ENCODE results near the gene FAM76A. TPM values are rescaled to one million over a fixed set of nuclear protein-coding genes. Genes with fewer than 3 reads are reported as not detected.

Gene FAM76A
- total and polyA plus RNA-seq, 9 of the 15 experiments (the other 6 are each of a cell fraction or from before 2014, with no cell fraction given), result 9.5 to 14.6 (median 11.4) TPM

- TF ChIP-seq ZKSCAN8 (CRISPR knock-in tag; IDR thresholded peaks at IDR 0.05) (no peak), ZNF217 (CRISPR knock-in tag; IDR thresholded peaks at IDR 0.05) (no peak), TRIM25 (IDR thresholded peaks at IDR 0.05; ENCODE audit: borderline replicate concordance) (no peak), CREM (IDR thresholded peaks at IDR 0.05; ENCODE audit: low read depth) (no peak), ZNF655 (CRISPR knock-in tag; IDR thresholded peaks at IDR 0.05) (no peak), SRSF7 (optimal IDR thresholded peaks at IDR 0.05; ENCODE audit: low read depth, low read length) (no peak), ZNF143 (CRISPR knock-in tag; IDR thresholded peaks at IDR 0.05) (no peak), NELFE (IDR thresholded peaks at IDR 0.05; ENCODE audit: insufficient read depth, insufficient read length) (no peak), ZNF77 (CRISPR knock-in tag; IDR thresholded peaks at IDR 0.05) (no peak), ZC3H4 (CRISPR knock-in tag; IDR thresholded peaks at IDR 0.05; ENCODE audit: borderline replicate concordance) (no peak), HNRNPK (IDR thresholded peaks at IDR 0.05; ENCODE audit: low read depth, low read length, poor library complexity, severe bottlenecking) (peak; percentile 7), SIN3A (IDR thresholded peaks at IDR 0.05; ENCODE audit: borderline replicate concordance in 2 of 2, control insufficient read depth in 1 of 2, low read depth in 2 of 2, low read length in 2 of 2) (peak in 1 of 2 experiments; percentile 69; a peak in 1 of 4 replicates), LEF1 (IDR thresholded peaks at IDR 0.05) (no peak), EGR1 (conservative IDR thresholded peaks at IDR 0.05) (peak; percentile 48), THRAP3 (IDR thresholded peaks at IDR 0.05; ENCODE audit: borderline replicate concordance) (no peak), ZKSCAN1 (IDR thresholded peaks at IDR 0.05; ENCODE audit: low read depth, low read length) (no peak), NR2C1 (IDR thresholded peaks at IDR 0.05) (no peak), NR2C1 (tag; IDR thresholded peaks at IDR 0.05) (no peak), ZNF398 (CRISPR knock-in tag; IDR thresholded peaks at IDR 0.05) (no peak), ZNF239 (CRISPR knock-in tag; IDR thresholded peaks at IDR 0.05) (no peak), CCAR2 (IDR thresholded peaks at IDR 0.05; ENCODE audit: low read depth, low read length) (no peak), KAT2B (IDR thresholded peaks at IDR 0.05; ENCODE audit: low read depth, low read length) (no peak)
- TF ChIP-seq, protein P1, sequence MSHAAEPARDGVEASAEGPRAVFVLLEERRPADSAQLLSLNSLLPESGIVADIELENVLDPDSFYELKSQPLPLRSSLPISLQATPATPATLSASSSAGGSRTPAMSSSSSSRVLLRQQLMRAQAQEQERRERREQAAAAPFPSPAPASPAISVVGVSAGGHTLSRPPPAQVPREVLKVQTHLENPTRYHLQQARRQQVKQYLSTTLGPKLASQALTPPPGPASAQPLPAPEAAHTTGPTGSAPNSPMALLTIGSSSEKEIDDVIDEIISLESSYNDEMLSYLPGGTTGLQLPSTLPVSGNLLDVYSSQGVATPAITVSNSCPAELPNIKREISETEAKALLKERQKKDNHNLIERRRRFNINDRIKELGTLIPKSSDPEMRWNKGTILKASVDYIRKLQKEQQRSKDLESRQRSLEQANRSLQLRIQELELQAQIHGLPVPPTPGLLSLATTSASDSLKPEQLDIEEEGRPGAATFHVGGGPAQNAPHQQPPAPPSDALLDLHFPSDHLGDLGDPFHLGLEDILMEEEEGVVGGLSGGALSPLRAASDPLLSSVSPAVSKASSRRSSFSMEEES (CRISPR knock-in tag; IDR thresholded peaks at IDR 0.05), result no peak
These were observed 648 bp downstream of the FAM76A start (continued) for GRCh38 chr1:27726173-27727044.

All from K562 (cell line).